A549 treated with DMSO at 1 μM for 4 hours (cell line): Measurements from ENCODE around the gene HMHB1. TPM values are rescaled to one million over a fixed set of nuclear protein-coding genes. Genes with fewer than 3 reads are reported as not detected.

Source experiments
- total RNA-seq: library from RNA; stranded (reverse); fragments of 200-300 nt; extraction: Qiagen RNA extraction; gene quantifications from 5 replicates; pipeline ENCODE4 v1.2.3, GENCODE V29; 2022; ENCODE audit warnings: low read depth

The HMHB1 gene
- total RNA-seq = not detected in 5 replicates

GRCh38 chr5:143812085-143812705 is at the start of gene HMHB1:
Gene HMHB1 (plus strand): TSS chr5:143812161.

